Measurements from ENCODE around the gene GRID1.
"Not testable (repeated sequence)": the region's sequence is repeated elsewhere in the genome, so short reads cannot be mapped to it uniquely, and the experiment has no call there.

The GRID1 gene

DNA sequence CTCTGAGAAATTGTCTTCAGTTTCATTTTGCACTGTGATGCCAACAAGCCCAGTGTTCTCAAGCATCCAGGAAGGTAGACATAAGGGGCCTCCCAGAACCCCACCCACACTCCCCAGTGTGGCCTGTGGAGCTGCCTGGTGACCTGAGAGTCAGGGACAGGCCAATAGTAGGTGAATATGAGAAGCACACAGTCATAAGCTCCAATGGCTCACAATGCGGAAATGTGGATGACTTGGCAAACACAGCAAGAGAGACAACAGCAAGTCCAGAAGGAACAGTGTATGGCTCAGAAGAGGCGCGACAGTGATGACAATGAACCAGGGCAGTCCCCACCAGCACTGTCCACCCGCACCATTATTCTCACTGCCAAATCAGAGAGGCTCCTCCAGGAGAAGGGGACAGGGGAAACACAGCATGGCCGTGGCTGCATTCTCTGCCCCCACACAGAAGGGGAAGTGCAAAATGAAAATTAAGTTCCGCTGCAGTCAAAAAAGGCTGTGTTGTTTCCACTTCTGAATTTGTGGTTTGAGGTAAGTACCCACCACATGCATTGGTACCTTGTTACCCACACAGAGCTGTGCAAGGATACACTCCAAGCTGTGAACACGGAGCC lies 419.8 kb downstream of the GRID1 start:
- DNase-seq, result peak; percentile 45

GRCh38 chr10:85936161-85936560 lies 430.4 kb downstream of the GRID1 start:
- no peak for DNase-seq

GRCh38 chr10:85934586-85934985 lies 432.0 kb downstream of the GRID1 start:
- DNase-seq, result no peak

DNA sequence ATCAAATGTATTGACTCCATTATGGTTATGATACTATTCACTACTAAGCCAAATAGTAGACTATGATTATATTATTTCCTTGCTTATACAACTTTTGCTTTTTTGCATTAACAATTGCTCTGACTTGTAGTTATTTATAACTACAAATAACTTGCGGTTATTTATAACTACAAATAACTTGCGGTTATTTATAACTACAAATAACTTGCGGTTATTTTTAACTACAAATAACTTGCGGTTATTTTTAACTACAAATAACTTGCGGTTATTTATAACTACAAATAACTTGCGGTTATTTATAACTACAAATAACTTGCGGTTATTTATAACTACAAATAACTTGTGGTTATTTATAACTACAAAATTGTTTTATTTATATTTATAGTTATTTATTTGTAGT lies 436.6 kb downstream of the GRID1 start:
- not testable (repeated sequence) for DNase-seq

GRCh38 chr10:85927952-85928665 lies 438.5 kb downstream of the GRID1 start:
- DNase-seq, result peak; percentile 48

DNA sequence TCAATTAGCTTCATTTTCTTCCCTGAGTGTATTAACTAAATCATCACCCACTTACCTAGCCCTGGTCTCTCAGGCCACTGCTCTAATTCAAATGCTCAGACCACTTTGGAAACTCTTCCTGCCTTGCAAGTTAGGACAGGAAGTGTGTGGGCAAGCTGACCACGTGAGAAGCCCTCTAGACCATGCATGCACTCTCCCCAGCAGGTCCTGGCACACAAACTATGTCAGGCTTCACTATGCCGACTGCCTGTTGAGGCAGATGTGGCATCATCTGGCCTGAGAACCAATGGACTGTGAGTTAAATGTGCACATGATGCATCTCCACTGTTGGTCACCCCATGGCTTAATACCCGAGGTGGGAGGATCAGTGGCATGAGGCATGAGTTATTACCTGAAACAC lies 439.6 kb downstream of the GRID1 start:
- DNase-seq, result no peak

GRCh38 chr10:85926136-85926535 lies 440.5 kb downstream of the GRID1 start:
- no peak for DNase-seq

- DNase-seq, result no peak
Measured at GRCh38 chr10:85925201-85925750, 441.3 kb downstream of the GRID1 start.

DNA sequence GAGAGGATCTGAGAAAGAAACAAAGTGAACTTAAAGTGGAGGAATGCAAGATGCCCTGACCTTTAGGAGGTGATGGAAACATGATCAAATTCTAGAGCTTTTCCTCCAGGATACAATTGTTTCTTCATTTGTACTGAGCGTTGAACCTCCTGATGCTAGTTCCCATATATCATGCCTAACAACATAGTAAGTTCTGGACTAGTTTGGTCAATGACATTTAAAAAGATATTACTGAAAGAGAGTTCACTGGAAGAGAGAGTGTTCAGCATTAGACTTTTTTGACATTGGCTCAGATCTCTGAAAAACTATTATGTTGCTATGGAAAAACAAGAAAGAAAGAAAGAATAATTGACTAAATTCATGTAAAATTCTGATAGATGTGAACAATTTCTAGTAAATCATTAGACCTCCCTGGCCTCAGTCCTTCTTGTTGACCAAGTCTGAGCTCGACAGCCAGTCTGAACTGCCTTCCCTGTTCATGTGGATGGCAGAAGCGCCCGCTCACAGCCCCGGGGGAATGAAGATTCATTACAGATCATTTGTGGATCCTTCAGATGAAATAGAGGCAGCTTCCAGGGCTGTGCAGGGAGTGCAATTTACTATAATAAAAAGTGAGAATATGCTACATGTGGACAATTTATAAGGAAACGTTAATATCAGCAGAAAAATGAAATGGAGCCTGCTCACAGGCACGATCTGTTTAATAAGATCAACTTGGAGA lies 442.1 kb downstream of the GRID1 start:
- no peak for DNase-seq

GRCh38 chr10:85922356-85923129 lies 444.1 kb downstream of the GRID1 start:
- no peak for DNase-seq

GRCh38 chr10:85921789-85922188 lies 444.8 kb downstream of the GRID1 start:
- DNase-seq, result no peak

DNA sequence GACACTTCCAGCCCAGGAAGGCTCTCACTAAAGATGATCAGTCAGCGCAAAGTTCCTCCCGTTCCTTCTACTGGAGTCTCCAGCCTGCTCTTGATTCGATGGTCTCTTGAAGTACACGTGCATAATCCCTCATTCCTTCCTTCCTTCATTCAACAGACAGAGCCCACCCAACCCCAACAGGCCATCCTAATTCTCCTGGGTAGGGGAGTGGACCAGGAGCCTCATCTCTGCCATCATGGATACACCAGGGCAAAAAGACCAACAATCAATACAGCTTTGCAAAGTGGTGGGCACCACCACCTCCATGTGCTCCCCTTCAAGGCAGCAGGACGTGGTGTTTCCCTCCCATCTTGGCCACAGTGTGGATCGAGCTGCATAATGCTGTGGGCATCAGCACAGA lies 446.3 kb downstream of the GRID1 start:
- DNase-seq, result no peak

GRCh38 chr10:85919491-85920021 lies 447.0 kb downstream of the GRID1 start:
- DNase-seq, result no peak

- no peak for DNase-seq
Measured at GRCh38 chr10:85918371-85918770, 448.2 kb downstream of the GRID1 start.

GRCh38 chr10:85917601-85918000 lies 449.0 kb downstream of the GRID1 start:
- DNase-seq, result no peak

DNA sequence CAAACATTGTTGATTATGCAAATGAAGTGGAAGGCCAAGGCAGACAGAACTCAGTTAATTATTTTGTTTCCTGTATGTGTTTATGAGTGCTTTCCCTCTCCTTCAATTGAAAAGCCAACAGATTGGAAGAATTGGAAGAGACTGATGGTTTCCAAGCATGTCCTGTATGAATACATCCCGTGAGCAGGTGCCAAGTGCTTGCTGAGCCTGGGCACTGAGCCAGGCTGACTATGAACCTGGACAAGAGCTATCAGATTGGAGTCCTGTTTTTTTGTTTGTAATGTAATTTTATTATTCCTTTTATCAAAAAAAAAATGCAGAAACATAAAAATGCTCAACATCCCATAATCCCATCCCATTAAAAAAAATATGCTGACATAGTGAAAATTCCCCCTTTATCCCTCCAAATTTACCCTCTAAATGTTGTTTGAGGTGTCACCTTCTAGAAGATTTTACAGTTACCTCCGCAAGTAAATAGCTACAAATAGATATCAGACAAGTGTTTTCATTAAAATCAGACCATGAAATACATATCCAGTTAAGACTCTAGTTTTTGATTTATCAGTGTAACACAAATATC lies 449.5 kb downstream of the GRID1 start:
- peak; percentile 58 for DNase-seq

GRCh38 chr10:85916286-85916685 lies 450.3 kb downstream of the GRID1 start:
- DNase-seq, result no peak

GRCh38 chr10:85915245-85915846 lies 451.2 kb downstream of the GRID1 start:
- DNase-seq, result no peak

DNA sequence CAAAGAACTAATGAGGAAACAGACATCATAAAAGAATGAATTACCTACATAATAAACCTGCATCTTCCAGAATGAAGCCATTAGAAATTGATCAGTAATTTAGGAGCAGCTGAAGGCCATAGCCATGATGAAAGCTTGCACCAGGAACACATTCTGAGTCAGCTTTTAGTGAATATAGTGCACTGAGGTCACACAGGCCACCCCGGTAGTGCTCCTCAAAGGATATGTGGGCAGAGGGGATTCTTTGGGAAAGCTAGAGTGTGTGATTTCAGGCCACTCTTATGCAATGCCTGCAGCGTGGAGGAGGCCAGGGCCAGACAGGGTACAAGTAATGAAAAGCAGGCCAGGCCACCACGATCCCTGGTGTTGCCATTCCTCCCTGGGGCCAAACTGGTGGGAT lies 451.9 kb downstream of the GRID1 start:
- no peak for DNase-seq

DNA sequence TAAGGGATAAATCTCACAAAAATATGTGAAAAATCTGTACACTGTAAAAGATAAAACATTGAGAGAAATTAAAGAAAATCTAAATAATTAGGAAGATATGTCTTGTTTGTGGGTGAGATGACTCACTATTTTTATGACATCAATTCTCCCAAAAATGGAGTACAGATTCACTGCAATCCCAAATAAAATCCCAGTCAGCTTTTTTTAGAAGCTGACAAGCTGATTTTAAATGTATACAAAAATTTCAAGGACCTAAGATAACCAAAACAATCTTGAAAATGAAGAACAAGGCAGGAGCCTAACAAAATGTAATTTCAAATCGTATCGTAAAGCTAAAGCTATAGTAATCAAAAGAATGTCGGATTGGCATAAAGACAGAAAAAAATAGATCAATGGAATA lies 458.1 kb downstream of the GRID1 start:
- DNase-seq, result no peak

DNA sequence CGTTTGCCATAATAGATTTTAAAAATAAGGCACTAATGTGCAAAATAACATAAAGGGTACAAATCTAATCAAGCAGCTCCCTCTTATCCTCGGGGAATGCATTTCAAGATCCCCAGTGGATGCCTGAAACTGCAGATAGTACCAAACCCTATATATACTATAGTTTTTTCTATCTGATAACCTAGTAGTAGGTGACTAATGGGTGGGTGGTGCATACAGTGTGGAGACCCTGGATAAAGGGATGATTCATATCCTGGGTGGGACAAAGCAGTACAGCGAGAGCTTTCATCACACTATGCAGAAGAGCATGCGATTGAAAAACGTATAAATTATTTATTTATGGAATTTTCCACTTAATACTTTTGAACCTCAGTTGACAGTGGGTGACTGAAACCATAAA lies 464.5 kb downstream of the GRID1 start:
- DNase-seq, result no peak

- no peak for DNase-seq
Measured at GRCh38 chr10:85901599-85901998, 465.0 kb downstream of the GRID1 start.

Measured in DMS53 (cell line).